Central memory CD8-positive, alpha-beta T cell (primary cell): ENCODE measurements around the gene ABHD12.
A peak's percentile ranks its signal among the peaks of the same experiment; 100 is the strongest.

ENCODE experiments used
- ATAC-seq: fragments of 150-1000 bp; cut with Tn5 transposase; replicated peaks from 2 replicates; pipeline ENCODE4 v1.10.0; 2022; ENCODE audit warnings: mild to moderate bottlenecking, moderate FRiP score, moderate number of reproducible peaks; ENCODE audit not compliant: poor library complexity, severe bottlenecking; ENCODE audit errors: extremely low read depth
- DNase-seq, 2 donors: peaks; one replicate each; pipeline ENCODE4 v3.0.0; 2021; ENCODE audit warnings: low spot score in 2 of 2
- H3K27ac Mint-ChIP-seq: one replicate; pipeline ENCODE4 v1.8.0; 2022; ENCODE audit warnings: low read depth, mild to moderate bottlenecking, moderate library complexity, mixed read lengths
- H3K27me3 Mint-ChIP-seq: one replicate; pipeline ENCODE4 v1.8.0; 2022; ENCODE audit warnings: mixed read lengths
- H3K36me3 Mint-ChIP-seq: one replicate; pipeline ENCODE4 v1.8.0; 2022; ENCODE audit warnings: mild to moderate bottlenecking, moderate library complexity, mixed read lengths; ENCODE audit not compliant: insufficient read depth
- H3K4me1 Mint-ChIP-seq: one replicate; pipeline ENCODE4 v1.8.0; 2022; ENCODE audit warnings: mixed read lengths
- H3K4me3 Mint-ChIP-seq: one replicate; pipeline ENCODE4 v1.8.0; 2022; ENCODE audit warnings: mild to moderate bottlenecking, moderate library complexity, mixed read lengths
- H3K9me3 Mint-ChIP-seq: one replicate; pipeline ENCODE4 v1.8.0; 2022; ENCODE audit warnings: mixed read lengths

The ABHD12 gene

DNA sequence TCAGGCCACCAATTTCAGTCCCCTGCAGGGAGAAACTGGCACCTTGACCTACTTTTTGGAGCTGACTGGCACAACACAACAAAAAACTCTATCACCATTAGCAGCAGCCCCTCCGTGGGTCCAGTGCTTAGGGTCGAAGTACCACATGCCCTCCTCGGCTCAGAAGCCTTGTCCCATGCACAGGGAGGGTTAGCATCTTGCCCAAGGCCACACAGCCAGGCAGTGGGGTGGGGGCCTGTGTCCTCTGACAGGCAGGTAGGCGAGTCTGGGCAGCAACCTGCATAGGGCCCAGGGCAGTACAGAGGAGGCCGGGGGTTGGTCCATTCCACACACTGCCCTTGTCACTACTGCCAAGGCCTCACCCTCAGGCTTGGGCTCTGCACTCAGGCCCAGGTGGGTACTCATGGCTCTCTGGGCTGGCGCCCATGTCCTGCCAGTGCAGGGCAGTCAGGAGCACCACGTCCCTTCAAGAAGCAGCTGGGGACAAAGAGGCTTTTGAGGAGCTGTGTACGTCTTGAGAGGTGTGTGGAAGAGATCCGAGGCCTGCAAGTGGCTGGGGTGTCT lies 89.2 kb downstream of the ABHD12 start:
- Mint-ChIP-seq H3K36me3 (peaks cover 5% of the 10 kb centered on the region), H3K9me3 (no peaks in the 10 kb centered on the region), H3K4me1 (no peaks in the 10 kb centered on the region), H3K27ac (no peak overlapping the region), H3K27me3 (no peaks in the 10 kb centered on the region), H3K4me3 (no peak overlapping the region)
- no peak for ATAC-seq
- DNase-seq, result no peak

DNA sequence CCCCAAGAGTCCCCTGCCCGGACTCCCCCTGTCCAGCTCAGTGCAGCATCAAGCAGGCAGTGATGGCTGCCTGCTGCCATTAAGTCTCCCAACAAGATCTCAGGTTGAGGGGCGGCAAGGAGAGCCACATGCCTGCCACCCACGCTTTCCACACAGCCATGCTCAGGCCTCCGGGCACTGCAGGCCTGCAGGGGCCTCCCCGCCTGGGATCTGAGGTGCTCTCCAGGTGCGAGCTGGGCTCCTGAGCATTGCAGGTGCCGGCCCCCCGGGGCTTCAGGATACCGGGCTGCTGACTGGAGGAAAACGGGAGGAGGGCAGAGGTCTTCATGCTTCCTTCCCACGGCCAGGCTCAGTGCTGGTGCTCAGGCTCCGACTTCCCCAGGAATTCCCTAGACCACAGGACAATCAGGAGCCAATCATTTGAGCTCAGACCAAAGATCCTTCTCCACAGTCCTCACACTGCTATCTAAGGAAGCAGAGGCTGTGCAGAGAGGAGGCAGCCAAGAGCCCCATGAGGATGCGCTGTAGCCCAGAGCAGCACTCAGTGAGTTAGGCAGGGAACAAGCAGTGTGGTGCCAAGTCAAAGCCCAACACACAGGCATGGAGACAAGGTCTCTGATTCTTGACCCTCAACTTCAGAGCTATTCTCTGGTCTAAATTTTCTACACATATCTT lies 90.0 kb downstream of the ABHD12 start:
- Mint-ChIP-seq H3K9me3 (no peaks in the 10 kb centered on the region), H3K27ac (no peak overlapping the region), H3K36me3 (peaks cover 5% of the 10 kb centered on the region), H3K27me3 (no peaks in the 10 kb centered on the region), H3K4me3 (no peak overlapping the region), H3K4me1 (no peaks in the 10 kb centered on the region)
- ATAC-seq, result no peak
- no peak for DNase-seq

DNA sequence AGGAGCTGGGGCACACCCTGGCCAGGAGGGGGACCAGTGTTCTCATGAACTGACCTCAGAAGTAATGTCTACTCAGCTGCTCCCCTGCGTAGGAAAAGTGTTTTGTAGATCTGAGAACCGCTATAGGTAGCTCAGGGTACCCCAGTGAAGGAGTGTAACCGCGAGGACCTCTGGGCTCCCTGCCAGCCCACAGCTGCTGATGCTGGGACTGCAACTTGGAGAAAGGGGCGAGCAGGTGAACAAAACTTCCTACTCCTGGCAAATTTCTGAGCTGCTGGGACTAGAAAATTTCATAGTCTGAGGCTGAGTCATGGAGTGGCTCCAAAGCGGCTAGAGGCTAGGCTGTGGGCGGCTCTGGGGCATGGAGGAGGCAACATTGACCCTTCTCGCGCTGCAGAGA lies 90.8 kb downstream of the ABHD12 start:
- ATAC-seq (no peak), DNase-seq (no peak)
- Mint-ChIP-seq H3K27ac (no peak overlapping the region), H3K9me3 (no peaks in the 10 kb centered on the region), H3K27me3 (no peaks in the 10 kb centered on the region), H3K36me3 (peaks cover 6% of the 10 kb centered on the region), H3K4me1 (no peaks in the 10 kb centered on the region), H3K4me3 (no peak overlapping the region)

DNA sequence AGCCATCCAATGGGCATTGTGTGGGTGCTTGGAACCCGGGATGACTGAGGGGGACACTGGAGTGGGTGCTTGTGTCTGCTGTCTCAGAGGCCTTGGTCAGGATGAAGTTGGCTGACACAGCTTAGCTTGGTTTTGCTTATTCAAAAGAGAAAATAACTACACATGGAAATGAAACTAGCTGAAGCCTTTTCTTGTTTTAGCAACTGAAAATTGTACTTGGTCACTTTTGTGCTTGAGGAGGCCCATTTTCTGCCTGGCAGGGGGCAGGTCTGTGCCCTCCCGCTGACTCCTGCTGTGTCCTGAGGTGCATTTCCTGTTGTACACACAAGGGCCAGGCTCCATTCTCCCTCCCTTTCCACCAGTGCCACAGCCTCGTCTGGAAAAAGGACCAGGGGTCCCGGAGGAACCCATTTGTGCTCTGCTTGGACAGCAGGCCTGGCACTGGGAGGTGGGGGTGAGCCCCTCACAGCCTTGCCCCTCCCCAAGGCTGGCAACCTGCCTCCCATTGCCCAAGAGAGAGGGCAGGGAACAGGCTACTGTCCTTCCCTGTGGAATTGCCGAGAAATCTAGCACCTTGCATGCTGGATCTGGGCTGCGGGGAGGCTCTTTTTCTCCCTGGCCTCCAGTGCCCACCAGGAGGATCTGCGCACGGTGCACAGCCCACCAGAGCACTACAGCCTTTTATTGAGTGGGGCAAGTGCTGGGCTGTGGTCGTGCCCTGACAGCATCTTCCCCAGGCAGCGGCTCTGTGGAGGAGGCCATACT lies 93.3 kb downstream of the ABHD12 start:
- H3K27me3 Mint-ChIP-seq, result no peaks in the 10 kb centered on the region
- peaks cover 8% of the 10 kb centered on the region for H3K36me3 Mint-ChIP-seq
- ATAC-seq, result no peak
- DNase-seq, result no peak
- no peaks in the 10 kb centered on the region for H3K4me1 Mint-ChIP-seq
- no peak overlapping the region for H3K4me3 Mint-ChIP-seq
- H3K27ac Mint-ChIP-seq, result no peak overlapping the region
- no peaks in the 10 kb centered on the region for H3K9me3 Mint-ChIP-seq

DNA sequence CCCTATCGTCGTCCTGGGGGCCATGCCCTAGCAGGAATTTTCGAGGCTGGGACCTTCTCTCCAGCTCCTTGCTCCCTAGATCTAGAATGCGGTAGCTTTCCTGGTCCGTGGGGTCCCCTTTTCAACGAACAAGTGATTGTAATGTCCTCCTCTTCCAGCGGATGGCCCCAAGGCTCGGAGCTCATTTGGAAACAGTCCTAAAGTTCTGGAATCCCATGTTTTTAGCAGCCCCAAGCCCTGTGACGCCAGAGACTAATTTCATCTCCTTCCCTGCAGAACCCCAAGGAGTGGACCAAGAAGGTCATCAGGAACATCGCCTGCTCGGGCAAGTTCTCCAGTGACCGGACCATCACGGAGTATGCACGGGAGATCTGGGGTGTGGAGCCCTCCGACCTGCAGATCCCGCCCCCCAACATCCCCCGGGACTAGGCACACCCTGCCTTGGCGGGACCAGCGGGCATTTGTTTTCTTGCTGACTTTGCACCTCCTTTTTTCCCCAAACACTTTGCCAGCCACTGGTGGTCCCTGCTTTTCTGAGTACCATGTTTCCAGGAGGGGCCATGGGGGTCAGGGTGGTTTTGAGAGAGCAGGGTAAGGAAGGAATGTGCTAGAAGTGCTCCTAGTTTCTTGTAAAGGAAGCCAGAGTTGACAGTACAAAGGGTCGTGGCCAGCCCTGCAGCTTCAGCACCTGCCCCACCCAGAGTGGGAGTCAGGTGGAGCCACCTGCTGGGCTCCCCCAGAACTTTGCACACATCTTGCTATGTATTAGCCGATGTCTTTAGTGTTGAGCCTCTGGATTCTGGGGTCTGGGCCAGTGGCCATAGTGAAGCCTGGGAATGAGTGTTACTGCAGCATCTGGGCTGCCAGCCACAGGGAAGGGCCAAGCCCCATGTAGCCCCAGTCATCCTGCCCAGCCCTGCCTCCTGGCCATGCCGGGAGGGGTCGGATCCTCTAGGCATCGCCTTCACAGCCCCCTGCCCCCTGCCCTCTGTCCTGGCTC lies 94.2 kb downstream of the ABHD12 start:
- DNase-seq (no peak), ATAC-seq (no peak)
- peaks cover 10% of the 10 kb centered on the region for H3K36me3 Mint-ChIP-seq
- H3K9me3 Mint-ChIP-seq, result no peaks in the 10 kb centered on the region
- H3K27me3 Mint-ChIP-seq, result no peaks in the 10 kb centered on the region
- H3K4me3 Mint-ChIP-seq, result no peak overlapping the region
- no peaks in the 10 kb centered on the region for H3K4me1 Mint-ChIP-seq
- H3K27ac Mint-ChIP-seq, result no peak overlapping the region

DNA sequence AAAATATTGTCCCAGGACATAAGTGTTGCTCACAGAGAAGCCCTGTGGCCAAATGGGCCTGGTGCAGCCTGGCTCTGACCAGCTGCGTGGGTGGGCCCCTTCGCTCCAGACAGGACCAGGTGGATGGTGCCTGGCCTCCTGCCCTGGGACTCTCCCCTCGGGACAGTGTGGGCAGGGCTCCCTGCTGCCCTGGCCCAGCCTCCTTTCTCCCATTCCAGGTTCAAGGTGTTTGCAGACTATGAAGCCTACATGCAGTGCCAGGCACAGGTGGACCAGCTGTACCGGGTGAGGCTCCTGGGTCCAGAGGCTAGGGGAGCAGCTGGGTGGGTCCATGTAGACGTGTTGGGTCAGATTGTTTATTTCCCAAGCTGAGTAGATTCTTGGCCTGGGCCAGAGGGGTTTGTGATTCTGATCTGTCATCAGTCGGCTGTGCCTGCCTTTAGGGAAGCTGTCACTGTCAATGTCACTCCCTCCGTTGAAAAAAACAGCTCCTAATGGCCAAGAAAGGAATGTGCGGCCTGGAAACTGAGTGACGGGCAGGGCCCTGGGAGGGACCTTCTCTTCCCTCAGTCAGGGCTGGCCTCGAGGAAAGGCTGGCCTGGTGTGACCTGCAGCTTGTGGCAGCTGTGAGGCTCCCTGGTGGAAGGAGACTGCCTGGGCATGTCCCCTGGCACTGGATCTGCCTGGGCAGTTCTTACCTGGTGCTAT lies 95.1 kb downstream of the ABHD12 start:
- ATAC-seq (no peak), DNase-seq (no peak)
- H3K4me1 Mint-ChIP-seq, result no peaks in the 10 kb centered on the region
- H3K27ac Mint-ChIP-seq, result no peak overlapping the region
- no peaks in the 10 kb centered on the region for H3K9me3 Mint-ChIP-seq
- no peaks in the 10 kb centered on the region for H3K27me3 Mint-ChIP-seq
- no peak overlapping the region for H3K4me3 Mint-ChIP-seq
- H3K36me3 Mint-ChIP-seq, result peaks cover 10% of the 10 kb centered on the region

DNA sequence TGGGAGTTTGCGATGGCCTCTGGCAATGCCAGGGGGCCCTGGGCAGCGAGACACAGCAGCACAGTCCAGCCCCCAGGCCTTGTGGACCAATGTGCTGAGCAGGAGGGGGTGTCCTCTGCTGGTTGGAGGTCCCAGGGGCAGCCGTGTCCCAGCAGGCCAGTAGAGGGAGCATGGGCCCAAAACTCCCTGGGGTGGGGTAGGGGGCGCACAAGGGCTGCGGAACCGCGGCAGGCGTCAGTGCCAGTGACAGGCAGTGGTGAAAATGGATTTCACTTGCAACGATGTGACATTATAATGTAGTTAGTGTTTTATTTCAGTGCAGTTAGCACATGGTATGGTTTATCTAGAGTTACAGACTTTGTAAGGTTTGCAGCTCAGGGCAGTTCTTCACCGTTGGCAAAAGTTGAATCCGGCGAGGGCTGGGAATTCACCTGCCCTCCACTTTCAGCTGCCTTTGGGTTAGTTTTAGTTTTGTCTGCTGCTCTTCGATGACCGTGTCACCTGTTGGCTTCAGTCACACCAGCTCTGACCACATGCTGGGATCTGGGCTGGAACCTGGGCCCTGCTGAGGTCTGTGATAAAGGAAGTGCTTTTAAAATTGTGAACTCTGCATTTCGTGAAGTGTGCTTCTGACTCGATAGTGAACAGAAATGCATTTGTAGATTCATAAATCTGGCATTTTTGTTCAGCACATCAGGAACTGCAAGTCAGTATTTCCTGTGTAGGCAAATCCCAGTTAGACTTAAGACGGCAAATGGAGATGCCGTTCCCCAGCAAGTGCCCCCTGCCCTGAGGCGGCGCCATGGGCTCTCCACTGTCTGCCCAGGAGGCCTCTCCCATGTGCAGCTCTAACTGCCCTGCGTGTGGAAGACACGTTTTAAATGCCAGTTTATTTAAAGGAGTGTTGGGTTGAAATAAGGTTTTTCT lies 95.9 kb downstream of the ABHD12 start:
- Mint-ChIP-seq H3K27me3 (no peaks in the 10 kb centered on the region), H3K36me3 (peaks cover 12% of the 10 kb centered on the region), H3K4me3 (no peak overlapping the region), H3K27ac (no peak overlapping the region), H3K9me3 (no peaks in the 10 kb centered on the region), H3K4me1 (no peaks in the 10 kb centered on the region)
- DNase-seq (peak in 1 of 2 donors; percentile 22), ATAC-seq (peak; percentile 58)

DNA sequence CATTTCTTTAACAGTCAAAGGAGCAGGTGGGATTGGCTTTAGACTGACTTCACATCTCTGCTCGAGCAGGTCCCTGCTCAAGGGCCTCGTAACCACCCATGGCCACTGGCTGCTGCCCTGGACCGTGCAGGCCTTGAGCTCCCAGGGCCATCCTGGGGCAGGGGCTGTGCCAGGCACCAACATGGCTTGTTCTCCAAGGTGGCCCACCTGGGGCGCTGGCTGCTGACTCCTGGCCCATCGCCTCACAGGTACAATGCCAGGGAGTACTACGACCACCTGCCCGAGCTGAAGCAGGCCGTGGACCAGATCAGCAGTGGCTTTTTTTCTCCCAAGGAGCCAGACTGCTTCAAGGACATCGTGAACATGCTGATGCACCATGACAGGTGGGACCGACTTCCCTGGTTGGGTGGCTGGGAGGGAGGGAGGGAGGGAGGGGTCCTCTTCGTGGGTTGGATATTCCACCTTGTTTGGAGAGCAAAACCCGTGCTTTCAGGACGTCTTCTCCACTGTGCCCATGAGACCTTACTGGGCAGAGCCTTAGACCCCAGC lies 96.7 kb downstream of the ABHD12 start:
- H3K4me1 Mint-ChIP-seq, result no peaks in the 10 kb centered on the region
- no peaks in the 10 kb centered on the region for H3K9me3 Mint-ChIP-seq
- H3K36me3 Mint-ChIP-seq, result peaks cover 14% of the 10 kb centered on the region

DNA sequence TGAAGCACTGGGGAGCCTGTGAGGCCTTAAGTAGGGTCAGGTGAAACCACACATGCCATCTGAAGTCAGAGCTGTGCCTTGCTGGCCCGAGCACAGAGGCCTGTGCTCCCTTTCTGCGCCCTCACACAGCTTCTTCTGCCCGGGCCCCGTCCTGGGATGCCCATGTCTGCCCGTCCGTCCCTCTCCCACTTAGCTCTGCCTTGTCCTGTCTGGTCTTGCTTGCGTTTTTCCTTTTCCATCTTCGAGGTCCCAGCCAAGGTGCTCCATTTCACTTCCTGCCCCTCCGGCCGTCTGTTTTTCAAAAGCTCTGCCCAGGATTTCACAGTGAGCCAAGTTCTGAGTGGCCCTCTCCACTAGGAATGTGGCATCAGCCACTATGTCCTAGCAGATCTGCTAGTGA lies 97.1 kb downstream of the ABHD12 start:
- ATAC-seq, result no peak
- Mint-ChIP-seq H3K27me3 (no peaks in the 10 kb centered on the region), H3K27ac (no peak overlapping the region), H3K36me3 (peaks cover 14% of the 10 kb centered on the region), H3K4me1 (no peaks in the 10 kb centered on the region), H3K4me3 (no peak overlapping the region), H3K9me3 (no peaks in the 10 kb centered on the region)
- no peak for DNase-seq

More for the DNA sequence above, 96.7 kb downstream of the ABHD12 start:
- Mint-ChIP-seq H3K27ac (no peak overlapping the region), H3K4me3 (no peak overlapping the region), H3K27me3 (no peaks in the 10 kb centered on the region)
- ATAC-seq, result no peak
- DNase-seq, result no peak

DNA sequence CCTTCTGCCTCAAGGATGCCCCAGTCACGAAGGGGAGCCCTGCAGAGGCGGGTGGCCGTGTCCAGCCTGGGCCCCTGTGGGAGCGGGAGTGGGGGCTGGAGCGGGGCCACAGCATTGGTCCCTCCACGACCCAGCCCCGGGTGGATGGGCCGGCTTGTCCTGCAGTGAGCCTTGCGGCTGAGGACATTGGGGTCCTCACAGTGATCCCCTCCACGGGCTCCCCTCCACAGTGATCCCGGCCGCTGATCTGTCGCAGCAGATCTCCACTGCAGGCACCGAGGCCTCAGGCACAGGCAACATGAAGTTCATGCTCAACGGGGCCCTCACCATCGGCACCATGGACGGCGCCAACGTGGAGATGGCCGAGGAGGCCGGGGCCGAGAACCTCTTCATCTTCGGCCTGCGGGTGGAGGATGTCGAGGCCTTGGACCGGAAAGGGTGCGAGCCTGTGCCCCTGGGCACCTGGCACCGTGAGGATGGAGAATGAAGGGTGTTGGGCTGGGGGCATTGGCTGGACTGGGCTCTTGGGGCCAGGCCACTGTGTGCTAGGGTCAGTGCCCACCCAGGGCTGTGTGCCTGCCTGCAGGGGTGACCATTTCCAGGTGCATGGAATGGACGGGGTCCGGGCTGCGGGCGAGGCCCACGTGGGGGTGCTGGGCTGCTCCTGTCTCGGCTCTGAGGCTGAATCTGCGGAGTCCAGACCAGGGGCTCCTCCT lies 98.3 kb downstream of the ABHD12 start:
- Mint-ChIP-seq H3K36me3 (peaks cover 18% of the 10 kb centered on the region), H3K4me3 (no peak overlapping the region), H3K27me3 (no peaks in the 10 kb centered on the region), H3K4me1 (no peaks in the 10 kb centered on the region), H3K9me3 (no peaks in the 10 kb centered on the region), H3K27ac (no peak overlapping the region)
- ATAC-seq (no peak), DNase-seq (no peak)
